Osteoblast (primary cell): Measurements from ENCODE around the gene SLC43A2. TPM values are rescaled to one million over a fixed set of nuclear protein-coding genes. Genes with fewer than 3 reads are reported as not detected.

ENCODE experiments used
- DNase-seq: peaks from one replicate; pipeline ENCODE4 v3.0.0; 2011; ENCODE audit warnings: low spot score, mixed read lengths; ENCODE audit not compliant: insufficient read length; ENCODE audit errors: missing footprints
- H2AFZ ChIP-seq: 2 replicates; pipeline ENCODE4 v1.6.0; 2011; ENCODE audit warnings: mild to moderate bottlenecking, low read length
- H3K27ac ChIP-seq: 2 replicates; pipeline ENCODE4 v1.5.1; 2011; ENCODE audit warnings: mild to moderate bottlenecking, low read depth, low read length, moderate library complexity
- H3K27me3 ChIP-seq: 2 replicates; pipeline ENCODE4 v1.6.0; 2012; ENCODE audit warnings: mild to moderate bottlenecking, control low read depth, inconsistent platforms, low read length, moderate library complexity; ENCODE audit not compliant: insufficient read depth
- H3K36me3 ChIP-seq: 2 replicates; pipeline ENCODE4 v1.5.1; 2011; ENCODE audit warnings: mild to moderate bottlenecking, low read length, control low read depth, moderate library complexity; ENCODE audit not compliant: insufficient read depth
- H3K4me1 ChIP-seq: 2 replicates; pipeline ENCODE4 v1.5.1; 2011; ENCODE audit warnings: mild to moderate bottlenecking, low read length, control low read depth, moderate library complexity; ENCODE audit not compliant: insufficient read depth
- H3K4me2 ChIP-seq: 2 replicates; pipeline ENCODE4 v1.6.0; 2011; ENCODE audit warnings: mild to moderate bottlenecking, low read length; ENCODE audit not compliant: insufficient read depth
- H3K4me3 ChIP-seq: fragments of 200-600 bp; sonication (generic); 3 replicates; pipeline ENCODE4 v1.5.1; 2012; ENCODE audit warnings: mild to moderate bottlenecking, low read length, inconsistent platforms; ENCODE audit not compliant: insufficient read depth
- H3K79me2 ChIP-seq: 2 replicates; pipeline ENCODE4 v1.6.0; 2012; ENCODE audit warnings: mild to moderate bottlenecking, low read length, control low read depth, inconsistent platforms; ENCODE audit not compliant: insufficient read depth
- H3K9me3 ChIP-seq: 2 replicates; pipeline ENCODE4 v1.5.1; 2011; ENCODE audit warnings: low read depth, low read length, control low read depth
- H4K20me1 ChIP-seq: 2 replicates; pipeline ENCODE4 v1.6.0; 2012; ENCODE audit warnings: mild to moderate bottlenecking, low read length, control low read depth; ENCODE audit not compliant: insufficient read depth
- total RNA-seq: library from RNA; depleted of rRNA; stranded (reverse); fragments of >200 nt; gene quantifications from 2 replicates; pipeline ENCODE4 v1.2.3, GENCODE V29; 2012
- TF ChIP-seq, protein P1 (sequence below): IDR thresholded peaks from 2 replicates; pipeline ENCODE4 v1.5.1; 2011; ENCODE audit warnings: mild to moderate bottlenecking, low read depth, low read length, moderate library complexity; ENCODE audit errors: extremely low read depth

Gene SLC43A2
- total RNA-seq, 1 donor = 5.4 TPM

DNA sequence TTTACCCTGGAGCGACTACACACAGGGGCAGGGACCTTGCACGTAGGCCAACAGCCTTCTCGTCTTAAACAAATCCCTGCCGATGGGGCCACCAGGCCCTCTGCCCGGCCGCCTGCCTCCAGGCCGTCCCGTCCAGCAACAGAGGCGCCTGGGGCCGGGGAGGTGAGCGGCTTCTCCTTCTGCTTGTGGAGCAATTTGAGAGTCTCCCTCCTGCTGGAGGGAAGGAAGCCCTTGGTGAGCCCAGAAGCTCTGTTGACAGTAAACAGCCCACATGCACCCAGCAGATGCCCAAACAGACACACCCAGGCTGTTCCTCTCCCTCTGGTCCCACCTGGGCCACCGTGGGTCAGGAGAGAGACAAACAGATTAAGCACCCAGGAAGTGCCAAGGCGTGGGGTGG lies 8.1 kb downstream of the SLC43A2 start:
- peaks cover 17% of the 10 kb centered on the region for H3K36me3 ChIP-seq
- H2AFZ ChIP-seq = no peak overlapping the region
- TF ChIP-seq, protein P1, sequence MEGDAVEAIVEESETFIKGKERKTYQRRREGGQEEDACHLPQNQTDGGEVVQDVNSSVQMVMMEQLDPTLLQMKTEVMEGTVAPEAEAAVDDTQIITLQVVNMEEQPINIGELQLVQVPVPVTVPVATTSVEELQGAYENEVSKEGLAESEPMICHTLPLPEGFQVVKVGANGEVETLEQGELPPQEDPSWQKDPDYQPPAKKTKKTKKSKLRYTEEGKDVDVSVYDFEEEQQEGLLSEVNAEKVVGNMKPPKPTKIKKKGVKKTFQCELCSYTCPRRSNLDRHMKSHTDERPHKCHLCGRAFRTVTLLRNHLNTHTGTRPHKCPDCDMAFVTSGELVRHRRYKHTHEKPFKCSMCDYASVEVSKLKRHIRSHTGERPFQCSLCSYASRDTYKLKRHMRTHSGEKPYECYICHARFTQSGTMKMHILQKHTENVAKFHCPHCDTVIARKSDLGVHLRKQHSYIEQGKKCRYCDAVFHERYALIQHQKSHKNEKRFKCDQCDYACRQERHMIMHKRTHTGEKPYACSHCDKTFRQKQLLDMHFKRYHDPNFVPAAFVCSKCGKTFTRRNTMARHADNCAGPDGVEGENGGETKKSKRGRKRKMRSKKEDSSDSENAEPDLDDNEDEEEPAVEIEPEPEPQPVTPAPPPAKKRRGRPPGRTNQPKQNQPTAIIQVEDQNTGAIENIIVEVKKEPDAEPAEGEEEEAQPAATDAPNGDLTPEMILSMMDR = no peak
- DNase-seq = peak; percentile 47
- no peaks in the 10 kb centered on the region for H3K9me3 ChIP-seq
- H3K4me1 ChIP-seq = peaks cover 4% of the 10 kb centered on the region
- no peaks in the 10 kb centered on the region for H3K79me2 ChIP-seq
- H3K4me2 ChIP-seq = no peak overlapping the region
- H3K27me3 ChIP-seq = no peaks in the 10 kb centered on the region
- no peak overlapping the region for H3K4me3 ChIP-seq
- H4K20me1 ChIP-seq = peaks cover 15% of the 10 kb centered on the region
- H3K27ac ChIP-seq = no peak overlapping the region

DNA sequence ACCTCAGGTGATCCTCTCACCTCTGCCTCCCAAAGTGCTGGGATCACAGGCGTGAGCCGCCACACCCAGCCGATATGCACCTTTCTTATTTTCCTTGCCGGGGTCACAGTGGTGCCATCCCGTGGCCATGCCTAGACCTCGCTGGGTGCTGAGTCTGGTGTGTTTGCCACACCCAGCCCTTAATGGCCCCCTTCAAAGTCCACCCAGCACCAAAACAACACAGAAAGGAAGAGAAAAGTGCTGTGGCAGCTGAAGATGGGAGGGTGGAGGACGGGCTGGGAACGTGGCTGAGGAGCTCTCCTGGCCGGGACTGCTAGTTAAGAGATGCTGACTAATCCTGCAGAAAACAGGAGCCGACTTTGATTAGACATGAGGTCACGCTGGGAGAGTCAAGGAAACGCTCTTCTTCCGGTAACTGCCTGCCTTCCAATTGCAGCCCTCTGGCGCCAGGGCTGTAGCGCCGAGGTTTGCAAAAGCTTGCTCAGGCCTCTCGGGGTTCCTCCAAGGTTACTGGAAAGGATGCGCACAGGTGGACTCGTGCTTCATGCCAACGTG lies 10.9 kb downstream of the SLC43A2 start:
- no peak overlapping the region for H3K27ac ChIP-seq
- peak overlapping the region; percentile 38 for H3K4me2 ChIP-seq
- H3K4me1 ChIP-seq = peaks cover 4% of the 10 kb centered on the region
- H4K20me1 ChIP-seq = peaks cover 3% of the 10 kb centered on the region
- no peaks in the 10 kb centered on the region for H3K27me3 ChIP-seq
- H3K79me2 ChIP-seq = no peaks in the 10 kb centered on the region
- H2AFZ ChIP-seq = peak overlapping the region; percentile 56
- TF ChIP-seq, protein P1 = no peak
- H3K9me3 ChIP-seq = no peaks in the 10 kb centered on the region
- H3K4me3 ChIP-seq = no peak overlapping the region
- peak; percentile 93 for DNase-seq
- H3K36me3 ChIP-seq = peaks cover 22% of the 10 kb centered on the region

DNA sequence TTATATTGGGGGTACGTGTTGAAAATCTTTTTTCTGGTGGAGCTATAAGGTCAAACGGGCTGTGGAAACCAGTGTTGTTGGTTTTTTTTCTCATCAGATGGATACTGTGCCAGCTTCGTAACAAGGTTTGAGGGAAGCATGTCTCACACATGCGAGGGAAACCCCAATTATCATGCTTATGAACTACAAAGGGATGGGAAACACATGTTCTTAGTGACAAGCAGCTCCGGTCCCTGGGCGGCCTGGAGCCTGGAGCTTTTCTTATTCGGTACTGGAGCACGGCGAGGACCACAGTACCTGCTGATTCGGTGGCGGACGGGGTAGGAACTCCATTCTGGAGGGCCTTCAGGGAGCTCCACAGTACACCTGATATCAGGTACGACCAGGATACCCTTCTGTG lies 12.5 kb downstream of the SLC43A2 start:
- no peak overlapping the region for H3K4me2 ChIP-seq
- no peaks in the 10 kb centered on the region for H3K79me2 ChIP-seq
- TF ChIP-seq, protein P1 = no peak
- peaks cover 4% of the 10 kb centered on the region for H3K4me1 ChIP-seq
- no peaks in the 10 kb centered on the region for H3K9me3 ChIP-seq
- peaks cover 27% of the 10 kb centered on the region for H3K36me3 ChIP-seq
- no peaks in the 10 kb centered on the region for H3K27me3 ChIP-seq
- DNase-seq = peak; percentile 58
- no peak overlapping the region for H3K4me3 ChIP-seq
- H3K27ac ChIP-seq = no peak overlapping the region
- peaks cover 3% of the 10 kb centered on the region for H4K20me1 ChIP-seq
- no peak overlapping the region for H2AFZ ChIP-seq

DNA sequence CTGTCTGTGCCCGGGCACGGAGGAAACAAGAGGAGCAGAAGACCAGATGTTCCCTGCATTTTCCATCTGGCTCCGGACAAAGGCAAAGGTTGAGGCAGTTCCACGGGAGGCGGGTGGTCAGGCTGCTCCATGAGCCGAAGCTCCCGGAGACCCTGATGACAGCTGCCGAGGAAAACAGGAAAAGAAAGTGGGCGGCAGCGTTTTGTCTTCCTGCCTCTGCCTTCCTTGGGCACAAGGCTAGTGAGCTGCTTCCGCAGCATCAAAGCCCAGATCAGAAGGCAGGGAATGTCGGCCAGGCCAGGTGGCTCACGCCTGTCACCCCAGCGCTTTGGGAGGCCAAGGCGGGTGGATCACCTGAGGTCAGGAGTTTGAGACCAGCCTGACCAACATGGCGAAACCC lies 16.2 kb downstream of the SLC43A2 start:
- Histone ChIP-seq H3K36me3 (peaks cover 23% of the 10 kb centered on the region), H3K4me1 (peaks cover 2% of the 10 kb centered on the region), H3K27me3 (no peaks in the 10 kb centered on the region), H3K79me2 (no peaks in the 10 kb centered on the region), H3K9me3 (no peaks in the 10 kb centered on the region), H3K4me2 (no peak overlapping the region), H3K27ac (no peak overlapping the region), H3K4me3 (no peak overlapping the region), H4K20me1 (no peaks in the 10 kb centered on the region), H2AFZ (no peak overlapping the region)
- TF ChIP-seq, protein P1 = no peak
- no peak for DNase-seq
